Effector memory CD4-positive, alpha-beta T cell (primary cell): ENCODE measurements around the gene RBM20.
"Not testable (repeated sequence)": the region's sequence is repeated elsewhere in the genome, so short reads cannot be mapped to it uniquely, and the experiment has no call there.

Experiments used
- DNase-seq, 3 donors: peaks; one replicate each; pipeline ENCODE4 v3.0.0-alpha.2; 2020
- H3K27ac ChIP-seq: 2 replicates; pipeline ENCODE4 v1.7.0; 2013; ENCODE audit warnings: mild to moderate bottlenecking, low read length, moderate library complexity; ENCODE audit not compliant: insufficient read depth, poor library complexity, severe bottlenecking
- H3K27me3 ChIP-seq: replicated peaks from 2 replicates; pipeline ENCODE4 v1.7.0; 2013; ENCODE audit warnings: mild to moderate bottlenecking, low read length; ENCODE audit not compliant: insufficient read depth, control insufficient read depth, poor library complexity, severe bottlenecking
- H3K36me3 ChIP-seq: 2 replicates; pipeline ENCODE4 v1.7.0; 2013; ENCODE audit warnings: mild to moderate bottlenecking, low read length, moderate library complexity; ENCODE audit not compliant: control insufficient read depth, insufficient read depth
- H3K4me1 ChIP-seq: 2 replicates; pipeline ENCODE4 v1.7.0; 2013; ENCODE audit warnings: low read length, mild to moderate bottlenecking; ENCODE audit not compliant: control insufficient read depth, insufficient read depth, poor library complexity, severe bottlenecking
- H3K4me3 ChIP-seq: 2 replicates; pipeline ENCODE4 v1.7.0; 2013; ENCODE audit warnings: low read length, low read depth, mild to moderate bottlenecking; ENCODE audit not compliant: insufficient read depth, poor library complexity, severe bottlenecking
- H3K9me3 ChIP-seq: 2 replicates; pipeline ENCODE4 v1.7.0; 2013; ENCODE audit warnings: mild to moderate bottlenecking, low read length, moderate library complexity; ENCODE audit not compliant: control insufficient read depth

The RBM20 gene

DNA sequence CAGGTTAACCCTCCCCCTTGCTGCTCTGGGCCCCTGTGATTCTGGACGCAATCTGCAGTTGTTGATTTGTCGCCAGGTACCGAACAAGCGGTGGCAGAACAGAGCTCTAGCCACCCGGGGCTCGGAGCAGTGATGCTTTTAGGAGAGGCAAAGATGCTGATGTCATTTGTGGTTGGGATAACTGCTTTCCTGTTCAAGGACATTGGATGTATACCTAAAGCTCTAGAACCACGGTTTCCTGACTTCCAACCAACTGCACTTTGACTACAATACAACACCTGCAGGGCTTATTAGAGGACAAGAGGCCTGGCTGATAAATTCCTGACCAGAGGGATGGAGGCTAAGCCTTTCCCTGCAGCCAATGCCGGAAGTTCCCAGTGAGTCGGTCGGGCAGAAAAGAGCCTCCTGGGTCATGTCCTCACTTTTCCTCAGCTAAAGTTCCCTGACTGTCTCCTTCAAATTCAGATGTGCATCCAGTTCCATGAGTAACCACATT lies 6.5 kb upstream of the RBM20 start:
- no peak overlapping the region for H3K4me3 ChIP-seq
- DNase-seq = no peak

GRCh38 chr10:110638319-110638718 lies 5.8 kb upstream of the RBM20 start:
- Histone ChIP-seq H3K27me3 (peaks cover 12% of the 10 kb centered on the region), H3K9me3 (no peaks in the 10 kb centered on the region), H3K4me1 (peaks cover 14% of the 10 kb centered on the region), H3K4me3 (no peak overlapping the region), H3K27ac (no peak overlapping the region), H3K36me3 (no peaks in the 10 kb centered on the region)
- no peak for DNase-seq

More for the DNA sequence above, 6.5 kb upstream of the RBM20 start:
- peaks cover 7% of the 10 kb centered on the region for H3K4me1 ChIP-seq
- no peaks in the 10 kb centered on the region for H3K9me3 ChIP-seq
- no peaks in the 10 kb centered on the region for H3K36me3 ChIP-seq
- peaks cover 5% of the 10 kb centered on the region for H3K27me3 ChIP-seq
- H3K27ac ChIP-seq = no peak overlapping the region

- not testable (repeated sequence) for H3K36me3 ChIP-seq, H3K9me3 ChIP-seq, H3K27ac ChIP-seq, H3K4me3 ChIP-seq, DNase-seq
- peaks cover 20% of the 10 kb centered on the region for H3K27me3 ChIP-seq
- peaks cover 21% of the 10 kb centered on the region for H3K4me1 ChIP-seq
These were observed 5.1 kb upstream of the RBM20 start for GRCh38 chr10:110639046-110639445.

DNA sequence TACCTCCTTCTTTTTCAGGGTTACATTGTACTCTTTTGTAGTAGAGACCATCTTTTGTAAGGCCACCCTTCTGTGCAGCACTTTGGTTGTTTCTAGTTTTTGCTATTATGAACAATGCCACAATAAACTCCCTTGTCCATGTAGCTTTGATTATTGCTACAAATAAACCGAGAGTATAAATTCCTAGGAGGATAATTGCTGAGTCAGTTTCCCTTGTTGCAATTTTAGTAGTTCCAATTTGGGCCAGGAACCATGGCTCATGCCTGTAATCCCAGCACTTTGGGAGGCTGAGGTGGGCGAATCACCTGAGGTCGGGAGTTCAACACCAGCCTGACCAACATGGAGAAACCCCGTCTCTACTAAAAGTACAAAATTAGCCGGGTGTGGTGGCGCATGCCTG lies 4.3 kb upstream of the RBM20 start:
- H3K27me3 ChIP-seq = peaks cover 28% of the 10 kb centered on the region
- not testable (repeated sequence) for H3K9me3 ChIP-seq, H3K27ac ChIP-seq, DNase-seq, H3K4me3 ChIP-seq, H3K36me3 ChIP-seq
- peaks cover 28% of the 10 kb centered on the region for H3K4me1 ChIP-seq

- peaks cover 36% of the 10 kb centered on the region for H3K27me3 ChIP-seq
- no peaks in the 10 kb centered on the region for H3K9me3 ChIP-seq
- no peak overlapping the region for H3K27ac ChIP-seq
- no peak for DNase-seq
- H3K4me3 ChIP-seq = no peak overlapping the region
- no peaks in the 10 kb centered on the region for H3K36me3 ChIP-seq
- H3K4me1 ChIP-seq = peaks cover 28% of the 10 kb centered on the region
These were observed 2.9 kb upstream of the RBM20 start for GRCh38 chr10:110641256-110641655.

- Histone ChIP-seq H3K4me1 (peaks cover 28% of the 10 kb centered on the region), H3K9me3 (no peaks in the 10 kb centered on the region), H3K27me3 (peaks cover 39% of the 10 kb centered on the region), H3K4me3 (no peak overlapping the region), H3K27ac (no peak overlapping the region), H3K36me3 (no peaks in the 10 kb centered on the region)
- DNase-seq = no peak
These were observed 1.7 kb upstream of the RBM20 start for GRCh38 chr10:110642204-110643034.

DNA sequence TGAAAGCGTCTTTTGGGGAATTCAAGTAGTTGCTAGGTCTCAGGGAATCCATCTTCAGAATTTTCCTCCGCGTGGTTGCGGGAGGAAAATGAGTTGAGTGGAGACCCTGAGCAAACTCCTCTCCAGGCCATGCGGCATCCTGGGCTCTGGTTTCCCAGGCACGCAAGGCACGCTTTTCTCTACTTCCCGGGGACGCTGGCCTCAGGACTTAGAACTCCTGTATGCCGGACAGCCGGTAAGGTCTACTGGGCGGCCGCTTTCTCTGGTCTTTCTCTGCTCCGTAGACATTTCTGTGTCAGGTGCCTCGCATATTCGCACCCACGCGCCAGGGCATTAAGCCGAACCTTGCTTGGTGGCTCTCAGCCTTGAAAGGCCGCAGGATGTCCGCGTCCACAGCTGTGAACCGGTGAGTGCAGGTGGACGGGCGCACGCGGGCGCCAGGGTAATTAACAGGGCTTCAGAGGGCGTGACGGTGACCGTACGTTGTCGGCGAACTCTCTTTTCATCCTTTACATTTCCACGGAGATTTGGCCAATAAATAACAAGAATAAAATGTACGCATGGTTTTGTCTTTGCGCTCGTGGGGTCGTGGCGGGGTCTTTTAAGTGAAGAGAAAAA lies 992 bp upstream of the RBM20 start:
- Histone ChIP-seq H3K27ac (no peak overlapping the region), H3K4me1 (peaks cover 28% of the 10 kb centered on the region), H3K9me3 (no peaks in the 10 kb centered on the region), H3K27me3 (peaks cover 43% of the 10 kb centered on the region), H3K4me3 (peak overlapping the region; percentile 62), H3K36me3 (no peaks in the 10 kb centered on the region)
- no peak for DNase-seq

DNA sequence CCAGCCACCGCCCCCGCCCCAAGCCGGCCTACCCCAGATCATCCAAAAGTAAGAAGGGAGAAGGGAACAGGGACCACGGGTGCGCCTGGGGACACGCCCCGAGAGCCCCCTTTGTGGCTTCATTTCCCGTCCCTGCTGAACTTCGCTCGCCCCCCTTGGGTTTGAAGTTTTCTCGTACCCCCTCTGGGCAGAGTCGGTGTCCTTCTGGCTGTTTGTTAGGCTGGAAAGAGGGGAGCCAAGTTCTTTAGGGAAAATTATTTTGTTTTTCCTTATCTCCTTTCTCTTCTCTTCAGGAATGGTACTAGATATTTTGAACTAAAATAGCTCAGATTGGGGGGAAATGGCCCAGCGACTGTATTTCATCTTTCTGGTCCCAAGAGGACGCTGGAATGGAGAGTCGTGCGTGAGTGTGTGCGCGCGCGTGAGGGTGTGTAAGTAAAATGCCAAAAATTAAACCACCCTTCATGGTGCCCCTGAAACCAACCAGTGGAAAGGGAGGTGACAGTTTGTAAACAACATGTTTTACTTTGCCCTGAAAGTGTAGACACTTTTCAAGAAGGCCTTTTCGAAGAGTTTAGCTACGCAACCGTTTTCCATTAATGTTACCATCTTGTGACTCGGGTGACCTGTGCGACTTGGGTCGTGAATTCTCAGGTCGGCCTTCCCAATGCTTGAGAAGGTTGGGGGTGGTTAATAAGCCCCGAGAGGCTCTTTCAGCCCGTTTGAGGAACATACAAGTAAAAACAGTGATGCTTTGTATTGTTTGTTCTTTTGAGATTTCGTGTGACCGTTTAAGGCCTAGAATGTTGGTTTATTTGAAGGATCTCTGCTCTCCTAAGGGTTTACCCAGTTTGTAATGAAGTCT lies 694 bp downstream of the RBM20 start:
- H3K9me3 ChIP-seq = no peaks in the 10 kb centered on the region
- no peaks in the 10 kb centered on the region for H3K36me3 ChIP-seq
- H3K4me3 ChIP-seq = peak overlapping the region; percentile 62
- H3K4me1 ChIP-seq = peaks cover 28% of the 10 kb centered on the region
- H3K27ac ChIP-seq = no peak overlapping the region
- H3K27me3 ChIP-seq = peaks cover 43% of the 10 kb centered on the region
- DNase-seq = no peak

DNA sequence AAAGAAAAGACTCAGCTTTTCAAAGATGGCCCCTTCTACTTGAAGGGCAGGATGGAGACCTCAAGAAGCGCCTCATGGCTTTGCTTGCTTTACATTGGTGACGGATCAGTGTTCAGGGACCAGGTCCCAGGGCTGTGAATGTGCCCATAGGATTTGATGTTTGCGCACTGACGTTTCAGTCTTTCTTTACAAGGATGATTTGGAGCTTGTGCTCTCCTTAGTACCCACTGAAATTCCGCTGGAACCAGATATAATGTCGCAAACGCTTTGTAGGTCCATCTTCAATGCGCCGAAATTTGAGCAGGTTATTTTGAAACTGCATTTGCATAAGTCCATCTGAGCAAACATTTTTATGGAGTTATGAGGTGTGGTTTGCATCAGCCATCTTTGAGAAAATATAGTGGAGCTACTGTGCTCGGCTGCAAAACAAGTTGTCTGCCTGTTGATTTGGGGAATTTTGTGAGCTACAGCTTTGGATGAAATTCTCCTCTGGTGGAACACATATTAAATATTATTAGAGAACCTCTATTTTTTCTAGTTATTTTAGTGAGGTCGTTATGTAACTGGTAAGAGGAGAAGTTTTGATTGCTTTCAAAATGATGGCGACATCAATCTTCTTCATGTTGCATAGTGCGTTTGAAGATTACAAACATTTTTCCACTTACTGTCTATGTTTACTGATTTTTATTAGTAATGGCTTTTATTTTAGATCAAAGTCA lies 2.4 kb downstream of the RBM20 start:
- Histone ChIP-seq H3K27me3 (peaks cover 43% of the 10 kb centered on the region), H3K27ac (no peak overlapping the region), H3K36me3 (no peaks in the 10 kb centered on the region), H3K9me3 (no peaks in the 10 kb centered on the region), H3K4me3 (no peak overlapping the region), H3K4me1 (peaks cover 22% of the 10 kb centered on the region)
- DNase-seq = no peak
